COLO668 (cell line): Measurements from ENCODE around the gene NFAT5.
A peak's percentile ranks its signal among the peaks of the same experiment; 100 is the strongest.

Source experiments
- DNase-seq: peaks from one replicate; lab custom pipeline; 2025; ENCODE audit not compliant: unreplicated experiment; lab: John Stamatoyannopoulos, UW

NFAT5 gene

DNA sequence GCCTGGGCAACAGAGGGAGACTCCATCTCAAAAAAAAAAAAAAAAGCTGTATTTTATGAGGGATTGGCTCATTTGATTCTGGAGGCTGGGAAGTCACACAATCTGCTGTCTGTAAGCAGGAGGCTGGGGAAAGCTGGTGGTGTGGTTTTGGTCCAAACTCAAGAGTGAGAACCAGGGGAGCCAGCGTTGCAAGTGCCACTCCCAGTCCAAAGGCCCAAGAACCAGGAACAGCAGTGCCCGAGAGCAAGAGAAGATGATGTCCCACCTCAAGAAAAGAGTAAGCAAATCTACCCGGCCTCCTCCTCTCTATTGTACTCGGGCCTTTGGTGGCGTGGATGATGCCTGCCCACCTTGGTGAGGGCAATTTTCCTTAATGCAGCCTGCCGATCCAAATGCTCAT lies 166.3 kb downstream of the NFAT5 start:
- DNase-seq, result no peak

DNA sequence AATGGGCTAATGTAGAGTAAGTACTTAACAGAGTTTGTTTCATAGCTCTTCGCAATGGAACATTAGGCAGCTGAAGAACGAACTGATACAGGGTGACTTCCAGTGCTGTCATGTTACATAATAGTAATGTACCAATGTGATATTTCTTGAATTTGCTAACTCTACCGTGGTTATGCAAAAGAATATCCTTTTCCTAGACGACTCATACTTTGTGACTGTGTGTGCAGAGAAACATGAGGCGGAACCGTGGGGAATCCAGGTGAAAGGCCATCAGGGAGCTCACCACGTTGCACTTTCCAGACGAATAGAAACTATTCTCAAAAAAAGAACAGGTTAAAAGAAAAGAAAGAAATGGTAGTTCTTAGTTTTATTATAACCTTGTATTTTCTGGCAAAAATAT lies 175.8 kb downstream of the NFAT5 start:
- no peak for DNase-seq

DNA sequence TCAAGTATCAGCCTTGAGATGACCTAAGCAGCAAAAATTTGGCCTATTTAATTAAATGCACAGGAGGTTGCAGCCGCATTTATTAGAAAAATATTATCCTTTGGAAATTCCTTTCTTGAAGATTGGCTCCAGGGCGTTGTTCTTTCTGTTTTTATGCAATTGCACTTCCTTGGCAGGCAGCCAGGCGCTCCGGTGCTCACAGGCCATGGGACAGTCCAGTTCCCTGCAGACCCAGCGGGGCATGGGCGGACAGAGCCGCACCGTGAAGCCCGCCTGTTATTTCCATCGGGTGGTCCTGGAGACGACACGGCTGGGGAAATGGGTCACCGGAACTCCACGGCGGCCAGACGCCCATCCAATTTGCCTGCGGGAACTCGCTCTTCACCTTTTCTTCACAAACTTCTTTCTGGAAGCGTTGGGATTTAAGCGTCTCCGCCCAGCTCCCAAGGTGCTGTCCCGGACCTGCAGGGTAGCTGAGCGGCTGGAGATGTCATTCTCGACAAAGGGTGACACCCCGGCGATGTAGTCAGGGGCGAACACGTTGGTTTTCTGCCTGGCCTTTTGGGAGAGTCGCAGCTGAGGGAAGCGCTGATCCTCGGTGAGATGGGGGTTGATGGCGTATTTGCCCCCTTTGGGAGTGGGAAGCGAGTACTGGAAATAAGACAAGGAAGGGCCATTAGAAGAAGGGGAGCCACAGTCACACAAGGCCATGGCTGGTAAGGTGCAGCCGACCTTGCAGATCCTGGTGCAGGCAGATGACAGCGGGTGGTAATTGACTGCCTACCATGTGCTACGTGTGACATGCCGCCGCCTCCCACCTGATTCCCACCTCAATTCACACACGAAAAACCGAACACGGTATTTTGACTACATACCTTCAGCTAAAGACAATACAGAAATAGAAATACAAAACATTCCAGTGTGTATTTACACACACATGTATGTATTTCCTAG lies 176.5 kb downstream of the NFAT5 start:
- DNase-seq, result peak; percentile 16

DNA sequence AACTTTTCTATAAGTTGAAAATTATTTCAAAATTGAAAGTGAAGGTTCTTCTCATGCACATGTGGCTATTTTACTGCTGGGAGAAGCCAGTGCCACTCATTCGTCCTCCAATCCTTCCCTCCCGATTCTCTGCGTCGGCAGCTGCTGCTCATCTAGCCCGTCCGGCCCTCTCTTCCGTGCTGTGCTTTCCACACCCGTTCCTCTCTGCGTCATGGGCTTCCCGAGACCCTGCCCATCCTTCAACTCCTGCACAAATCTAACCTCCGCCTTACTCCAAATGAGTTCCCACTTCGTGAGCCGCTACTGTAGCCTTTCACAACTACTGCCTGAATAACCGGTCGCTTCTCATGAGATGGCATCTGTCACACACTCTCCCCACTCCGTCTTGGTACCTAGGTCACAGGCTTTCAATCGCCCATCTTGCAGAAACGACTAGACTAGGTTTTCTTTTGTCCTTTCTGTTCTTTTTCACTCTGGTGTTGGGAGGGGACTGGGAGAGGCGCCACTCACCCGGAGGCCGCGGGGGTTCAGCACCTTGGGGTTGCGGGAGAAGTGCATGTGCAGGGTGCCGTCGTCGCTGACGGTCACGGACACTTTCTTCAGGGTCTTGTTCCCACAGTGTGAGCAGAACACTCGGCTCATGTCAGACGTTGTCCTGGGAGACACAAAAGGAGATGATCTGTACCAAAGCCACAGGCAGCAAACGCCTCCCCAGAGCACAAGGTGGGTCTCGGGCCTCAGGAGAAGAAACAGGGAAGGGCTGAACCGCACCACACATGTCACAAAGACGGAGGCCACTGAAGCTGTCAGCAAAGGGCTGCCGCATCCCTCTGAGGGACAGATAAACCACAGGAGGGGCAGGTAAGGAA lies 178.8 kb downstream of the NFAT5 start:
- DNase-seq, result no peak

DNA sequence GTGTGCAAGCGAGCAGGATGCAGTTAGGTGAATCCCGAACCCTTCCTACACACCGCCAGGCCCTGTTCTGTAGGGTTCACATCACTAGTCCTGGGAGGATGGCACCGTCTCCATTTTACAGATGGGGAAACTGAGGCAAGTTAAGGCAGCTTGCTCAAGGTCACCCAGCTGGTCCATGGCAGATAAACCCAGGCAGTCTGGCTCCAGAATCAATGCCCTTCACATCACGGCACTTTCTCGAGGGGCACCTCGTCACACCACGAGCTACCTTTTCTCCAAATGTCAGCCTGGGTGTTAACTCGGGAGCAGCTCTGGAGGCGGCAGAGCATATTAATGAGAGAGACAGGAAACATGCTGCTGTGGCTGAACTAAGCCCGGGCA lies 179.5 kb downstream of the NFAT5 start:
- no peak for DNase-seq

DNA sequence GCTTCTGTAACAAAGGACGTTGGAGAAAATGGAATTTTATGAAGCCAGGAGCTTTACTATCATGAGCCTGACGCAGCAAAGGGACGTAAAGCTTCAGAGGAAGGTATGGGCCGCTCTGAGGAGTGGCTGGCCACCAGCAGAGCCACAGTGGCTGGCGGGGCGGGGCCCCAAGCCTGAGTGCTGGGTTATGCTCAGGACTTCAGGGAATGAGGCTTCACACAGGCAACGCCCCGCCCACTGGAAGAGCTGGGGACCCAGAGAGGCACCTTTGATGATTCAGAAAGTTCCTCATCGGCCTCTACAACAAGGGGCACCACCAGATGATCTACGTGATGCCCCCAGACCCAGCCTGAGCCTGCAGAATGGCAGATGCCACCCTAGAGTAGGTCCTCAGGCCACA lies 180.2 kb downstream of the NFAT5 start:
- DNase-seq, result no peak

DNA sequence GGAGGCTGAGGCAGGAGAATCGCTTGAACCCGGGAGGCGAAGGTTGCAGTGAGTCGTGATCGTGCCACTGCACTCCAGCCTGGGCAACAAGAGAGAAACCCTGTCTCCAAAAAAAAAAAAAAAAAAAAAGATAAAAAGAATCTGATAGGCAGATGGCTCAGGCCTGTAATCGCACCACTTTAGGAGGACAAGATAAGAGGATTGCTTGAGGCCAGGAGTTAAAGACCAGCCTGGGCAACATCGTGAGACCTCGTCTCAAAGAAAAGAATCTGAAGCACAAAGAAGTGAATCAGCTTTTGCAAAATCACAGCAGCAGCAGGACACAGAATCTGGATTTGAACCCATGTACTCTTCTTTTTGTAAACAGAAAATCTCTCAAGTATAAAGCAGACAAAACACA lies 181.3 kb downstream of the NFAT5 start:
- no peak for DNase-seq

DNA sequence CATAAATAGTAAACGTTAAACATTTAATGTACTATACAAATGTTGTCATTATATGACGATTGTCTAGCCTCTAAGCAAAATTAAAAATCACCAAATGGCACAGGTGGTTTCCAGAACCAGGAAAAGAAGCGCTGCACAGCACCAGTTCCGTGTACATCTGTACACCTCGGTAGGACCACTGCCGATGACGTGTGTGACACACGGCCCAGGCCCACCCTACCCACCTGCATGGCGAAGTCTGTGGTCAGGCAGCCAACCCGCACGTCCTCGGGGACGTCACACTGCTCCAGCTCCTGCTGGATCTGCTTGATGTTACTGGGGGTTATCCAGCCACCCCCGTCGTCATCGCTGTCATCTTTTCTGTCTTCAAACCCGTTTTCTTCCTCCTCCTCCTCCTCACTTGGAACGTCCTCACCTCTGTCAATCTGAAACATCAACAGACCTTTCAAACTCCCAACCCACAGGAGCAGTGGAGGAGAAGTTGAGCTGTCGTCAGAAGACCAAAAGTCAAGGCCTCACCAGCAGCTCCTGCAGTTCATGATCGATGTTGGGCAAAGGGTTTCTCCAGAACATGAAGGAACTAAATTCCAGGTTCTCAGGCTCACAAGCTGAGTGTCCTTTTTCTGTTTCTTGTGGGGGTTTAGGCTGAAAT lies 183.1 kb downstream of the NFAT5 start:
- no peak for DNase-seq

DNA sequence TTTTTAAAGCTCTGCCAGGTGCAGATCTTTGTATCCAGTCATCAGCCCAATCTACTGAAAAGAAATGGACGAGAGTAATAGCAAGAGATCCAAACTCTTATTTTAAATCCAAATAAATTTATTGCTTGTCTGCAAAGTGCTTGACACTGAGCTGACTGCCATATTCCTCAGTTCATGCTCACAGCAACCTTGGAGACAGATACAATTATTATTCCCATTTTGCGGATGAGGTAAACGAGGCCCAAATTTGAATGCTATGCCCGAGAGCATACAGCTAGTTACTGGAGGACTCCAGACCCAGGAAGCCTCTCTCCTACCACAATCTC lies 188.3 kb downstream of the NFAT5 start:
- DNase-seq, result no peak
